KG1 (cell line): ENCODE measurements around the gene UBE2K.
"Not testable (repeated sequence)": the region's sequence is repeated elsewhere in the genome, so short reads cannot be mapped to it uniquely, and the experiment has no call there.

Experiments used
- DNase-seq: peaks from one replicate; lab custom pipeline; 2025; lab: John Stamatoyannopoulos, UW

UBE2K gene, protein sequence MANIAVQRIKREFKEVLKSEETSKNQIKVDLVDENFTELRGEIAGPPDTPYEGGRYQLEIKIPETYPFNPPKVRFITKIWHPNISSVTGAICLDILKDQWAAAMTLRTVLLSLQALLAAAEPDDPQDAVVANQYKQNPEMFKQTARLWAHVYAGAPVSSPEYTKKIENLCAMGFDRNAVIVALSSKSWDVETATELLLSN

DNA sequence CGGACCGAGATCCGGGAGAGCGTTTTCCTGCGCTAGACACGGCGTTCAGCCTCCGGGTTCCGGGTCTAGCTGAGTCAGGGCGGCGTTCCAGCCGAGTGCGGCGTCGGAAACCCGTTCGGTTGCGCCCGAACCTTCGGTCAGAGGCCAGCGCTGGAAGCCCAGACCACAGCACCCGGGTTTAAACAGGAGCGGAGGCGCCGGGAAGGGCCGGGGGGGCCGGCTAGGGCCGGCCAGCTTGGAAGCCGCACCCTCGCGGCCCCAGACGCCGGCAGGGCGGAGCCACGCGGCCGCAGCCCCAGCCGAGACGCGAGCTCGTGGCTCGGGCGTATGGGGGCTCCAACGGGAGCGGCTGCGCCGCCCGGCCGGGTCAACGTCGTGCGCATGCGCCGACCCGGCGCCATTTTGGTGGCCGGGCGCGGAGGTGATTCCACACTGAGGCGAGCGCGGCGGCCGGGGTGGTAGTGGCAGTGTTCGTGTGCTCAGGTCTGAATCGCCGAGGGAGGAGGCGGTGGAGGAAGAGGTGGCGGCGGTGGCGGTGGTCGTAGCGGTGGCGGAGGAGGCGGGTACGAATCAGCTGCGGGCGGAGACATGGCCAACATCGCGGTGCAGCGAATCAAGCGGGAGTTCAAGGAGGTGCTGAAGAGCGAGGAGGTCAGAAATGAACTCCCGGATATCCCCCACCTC is at the start of gene UBE2K:
UBE2K (plus strand) TSS at position 397 of the 684 bp plus-strand sequence; CDS start at position 589, 192 bp downstream.
- peak; percentile 83 for DNase-seq

DNA sequence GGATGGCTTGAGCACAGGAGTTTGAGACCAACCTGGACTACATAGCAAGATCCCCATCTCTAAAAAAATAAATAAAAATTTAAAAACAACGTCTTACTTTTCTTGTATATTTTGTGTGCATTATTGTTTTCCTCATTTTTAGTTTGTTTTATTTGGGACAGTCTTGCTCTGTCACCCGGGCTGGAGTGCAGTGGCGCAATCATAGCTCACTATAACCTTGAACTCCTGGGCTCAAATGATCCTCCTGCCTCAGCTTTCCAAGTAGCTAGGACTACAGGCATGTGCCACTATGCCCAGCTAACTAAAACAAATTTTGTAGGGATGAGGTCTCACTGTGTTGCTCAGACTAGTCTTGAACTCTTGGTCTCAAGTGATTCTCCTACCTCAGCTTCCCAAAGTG is 49.7 kb upstream of the UBE2K start:
- DNase-seq: no peak

DNA sequence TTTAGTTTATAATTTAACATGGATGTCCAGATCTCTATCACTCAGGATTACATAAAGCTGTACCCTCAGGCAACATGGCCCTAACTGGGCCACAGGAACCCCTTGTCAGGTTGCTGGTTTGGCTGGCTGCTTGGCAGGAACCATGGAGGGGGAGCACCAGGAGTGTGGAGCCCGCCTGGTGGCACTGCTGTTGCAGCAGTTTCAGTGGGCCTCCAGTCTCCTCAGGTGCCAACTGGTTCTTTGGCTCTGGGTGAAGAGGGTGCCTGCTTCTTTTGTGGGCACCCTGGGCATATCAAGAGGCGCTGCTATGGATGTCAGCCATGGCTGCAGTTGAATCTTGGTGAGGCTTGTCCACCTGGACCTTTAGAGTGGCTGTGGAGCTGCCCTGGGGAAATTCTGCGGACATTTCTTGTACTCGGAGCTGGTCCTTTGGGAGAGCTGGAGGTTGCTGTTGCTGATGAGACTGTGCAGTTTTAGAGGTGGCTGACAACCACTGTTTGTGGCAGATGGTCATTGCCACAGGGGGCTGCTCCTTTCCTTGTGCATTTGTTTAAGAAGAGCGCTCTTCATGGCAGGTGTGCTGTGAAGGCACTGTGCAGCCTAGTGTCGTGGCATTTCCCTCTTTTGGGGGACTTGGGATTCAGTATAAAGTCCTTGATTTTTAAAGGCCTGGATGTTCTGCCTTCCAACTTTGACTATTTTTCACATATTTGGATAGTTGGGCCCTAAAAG is 48.9 kb upstream of the UBE2K start:
- DNase-seq: no peak

DNA sequence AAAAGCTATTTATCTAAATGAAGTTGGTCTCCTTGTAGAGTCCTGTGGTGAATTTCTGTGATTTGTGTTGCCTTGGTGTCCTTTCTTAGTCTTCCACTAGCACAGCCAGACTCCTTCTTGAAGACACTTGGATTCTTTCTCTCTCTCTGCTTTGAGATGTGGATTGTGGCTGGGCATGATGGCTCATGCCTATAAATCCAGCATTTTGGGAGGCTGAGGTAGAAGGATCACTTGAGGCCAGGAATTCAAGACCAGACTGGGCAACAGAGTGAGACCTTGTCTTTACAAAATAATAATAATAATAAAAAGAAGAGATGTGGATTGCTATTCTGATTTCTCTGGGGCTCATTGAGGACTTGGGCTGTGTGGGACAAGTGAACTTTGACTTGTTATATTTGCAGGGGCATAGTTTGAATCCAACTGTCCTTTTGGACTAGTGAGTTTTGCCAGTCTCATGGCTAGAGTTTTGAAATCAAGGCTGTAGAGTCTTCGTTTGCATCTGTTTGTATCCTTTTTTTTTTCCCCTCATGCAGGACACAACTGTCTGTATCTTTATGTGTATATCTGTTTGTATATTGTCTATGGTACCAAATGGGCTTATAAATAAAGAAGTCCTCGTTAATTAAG is 48.2 kb upstream of the UBE2K start:
- no peak for DNase-seq

DNA sequence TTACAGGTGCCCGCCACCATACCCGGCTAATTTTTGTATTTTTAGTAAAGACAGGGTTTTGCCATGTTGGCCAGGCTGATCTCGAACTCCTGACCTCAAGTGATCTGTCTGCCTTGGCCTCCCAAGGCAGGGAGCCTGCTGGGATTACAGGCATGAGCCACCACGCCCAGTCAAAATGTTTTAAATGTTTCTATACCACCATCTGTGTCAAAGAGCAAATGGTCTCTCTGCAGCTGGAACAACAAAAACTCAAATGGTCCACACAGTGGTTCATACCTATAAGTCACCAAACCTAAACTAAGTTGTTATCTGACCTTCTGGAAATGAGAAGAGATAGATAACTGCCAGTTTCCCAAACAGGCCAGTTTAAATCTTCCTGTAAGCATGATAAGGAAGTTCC is 46.4 kb upstream of the UBE2K start:
- not testable (repeated sequence) for DNase-seq

DNA sequence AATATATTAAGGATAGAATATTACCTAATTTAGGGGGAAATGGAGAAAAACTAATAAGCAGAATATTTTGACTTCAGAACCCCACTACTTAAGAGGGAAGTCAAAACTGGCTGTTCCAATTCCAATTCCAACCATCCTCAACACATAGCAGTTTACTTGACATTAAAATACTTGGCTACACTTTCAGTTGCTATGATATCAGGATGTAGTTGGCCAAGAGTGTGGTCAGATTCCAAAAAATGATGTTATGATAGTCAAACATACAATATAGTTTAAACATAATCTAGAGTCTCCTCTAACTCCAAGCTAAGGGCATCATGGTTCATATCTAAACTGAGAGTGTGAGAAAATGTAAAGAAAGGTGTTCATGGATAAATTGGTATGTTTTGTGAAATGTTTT is 42.7 kb upstream of the UBE2K start:
- DNase-seq: no peak

DNA sequence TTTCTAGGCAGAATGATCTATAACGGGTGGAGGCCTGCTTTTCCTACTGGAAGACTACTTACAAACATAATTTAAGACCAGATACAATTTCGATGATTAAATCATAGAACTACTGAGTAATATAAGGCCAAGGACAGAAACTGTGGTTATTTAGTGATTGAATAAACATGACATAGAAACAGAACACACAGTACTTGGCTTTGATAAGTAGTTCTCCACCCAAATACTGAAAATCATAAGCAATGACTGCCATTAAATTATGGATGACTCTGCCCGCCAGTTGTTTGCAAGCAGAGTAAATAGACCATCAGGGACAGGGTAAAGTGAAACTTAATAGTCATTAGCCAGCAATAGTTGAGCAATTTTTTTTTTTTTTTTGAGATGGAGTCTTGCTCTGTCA is 42.1 kb upstream of the UBE2K start:
- no peak for DNase-seq

DNA sequence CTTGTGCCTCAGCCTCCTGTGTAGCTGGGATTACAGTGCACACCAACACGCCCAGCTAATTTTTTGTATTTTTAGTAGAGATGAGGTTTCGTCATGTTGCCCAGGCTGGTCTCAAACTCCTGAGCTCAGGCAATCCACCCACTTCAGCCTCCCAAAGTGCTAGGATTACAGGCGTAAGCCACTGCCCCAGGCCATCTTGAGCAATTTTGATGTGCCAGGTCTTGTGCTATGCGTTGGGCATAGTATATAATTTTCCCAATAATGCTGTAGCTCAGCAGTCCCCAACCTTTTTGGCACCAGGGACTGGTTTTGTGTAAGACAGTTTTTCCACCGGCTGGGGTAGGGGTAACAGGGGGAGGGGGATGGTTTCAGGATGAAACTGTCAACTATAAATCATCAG is 41.3 kb upstream of the UBE2K start:
- not testable (repeated sequence) for DNase-seq

DNA sequence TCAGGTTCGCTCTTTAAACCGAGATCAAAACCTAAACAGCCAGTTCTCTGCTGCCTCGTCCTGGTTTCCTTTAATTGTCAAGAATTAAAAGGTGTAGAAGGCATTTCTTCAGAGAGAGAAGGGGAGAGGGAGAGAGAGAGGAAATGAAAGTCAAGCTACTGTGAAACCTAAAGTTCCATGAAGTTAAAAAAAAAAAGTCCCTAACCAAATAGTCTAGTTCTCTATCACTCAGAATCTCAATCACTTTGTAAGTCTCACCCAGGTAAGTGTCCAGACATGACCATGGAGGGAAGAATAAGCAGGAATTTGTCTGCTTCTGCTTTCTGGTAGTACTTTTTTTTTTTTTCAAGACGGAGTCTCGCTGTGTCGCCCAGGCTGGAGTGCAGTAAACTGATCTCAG is 40.5 kb upstream of the UBE2K start:
- no peak for DNase-seq

DNA sequence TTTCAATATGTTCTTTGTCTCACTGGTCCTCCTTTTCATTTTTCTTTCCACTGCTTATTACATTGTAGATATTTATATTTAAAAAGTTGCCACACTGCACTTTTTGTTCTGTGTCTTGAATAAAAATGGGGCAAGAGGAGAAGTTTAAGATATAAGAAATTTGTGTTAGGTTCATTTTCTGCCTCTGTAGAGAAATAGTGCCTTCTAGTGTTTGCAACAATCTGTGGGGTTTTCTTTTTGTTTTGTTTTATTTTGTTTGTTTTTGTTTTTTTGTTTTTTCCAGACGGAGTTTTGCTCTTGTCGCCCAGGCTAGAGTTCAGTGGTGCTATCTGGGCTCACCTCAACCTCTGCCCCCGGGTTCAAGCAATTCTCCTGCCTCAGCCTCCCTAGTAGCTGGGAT is 39.2 kb upstream of the UBE2K start:
- DNase-seq: no peak

DNA sequence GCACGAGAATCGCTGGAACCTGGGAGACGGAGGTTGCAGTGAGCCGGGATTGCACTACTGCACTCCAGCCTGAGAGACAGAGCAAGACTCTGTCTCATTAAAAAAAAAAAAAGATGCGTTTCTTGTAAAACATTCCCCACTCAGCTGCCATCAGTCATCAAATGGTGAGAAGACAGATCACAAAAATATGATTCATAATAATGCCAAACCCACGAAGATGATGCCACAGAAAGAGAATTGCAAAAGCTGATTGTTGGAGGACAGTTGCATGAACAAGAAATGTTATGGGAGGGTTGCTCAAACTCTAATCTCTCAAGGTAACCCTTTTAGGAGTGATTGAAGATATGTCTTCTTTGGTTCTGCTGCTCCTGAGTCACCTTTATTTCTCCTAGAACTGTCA is 37.9 kb upstream of the UBE2K start:
- DNase-seq: no peak

DNA sequence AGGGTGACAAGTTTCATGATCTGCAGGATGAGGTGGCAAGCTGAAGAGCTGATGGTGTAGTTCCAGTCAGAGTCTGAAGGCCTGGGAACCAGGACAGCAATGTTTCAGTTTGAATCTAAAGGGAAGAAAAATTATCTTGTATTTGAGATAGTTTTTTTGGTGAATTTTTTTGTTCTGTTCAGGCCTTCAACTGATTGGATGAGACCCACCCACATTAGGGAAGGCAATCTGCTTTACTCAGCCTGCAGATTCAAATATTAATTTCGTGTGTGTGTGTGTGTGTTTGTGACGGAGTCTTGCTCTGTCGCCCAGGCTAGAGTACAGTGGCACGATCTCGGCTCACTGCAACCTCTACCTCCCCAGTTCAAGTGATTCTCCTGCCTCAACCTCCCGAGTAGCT is 37.2 kb upstream of the UBE2K start:
- no peak for DNase-seq

DNA sequence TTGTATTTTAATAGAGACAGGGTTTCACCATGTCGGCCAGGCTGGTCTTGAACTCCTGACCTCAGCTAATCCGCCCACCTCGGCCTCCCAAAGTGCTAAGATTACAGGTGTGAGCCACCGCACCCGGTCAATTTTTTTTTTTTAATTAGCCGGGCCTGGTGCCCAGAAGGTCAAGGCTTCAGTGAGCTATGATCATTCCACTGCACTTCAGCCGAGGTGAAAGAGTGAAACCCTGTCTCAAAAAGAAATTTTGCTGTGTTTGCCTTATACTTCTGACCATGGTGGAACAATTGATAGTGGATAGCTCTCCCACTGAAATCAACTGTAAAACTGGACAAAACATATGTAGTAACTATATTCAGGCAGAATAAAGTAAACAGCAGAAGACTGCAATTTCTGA is 35.3 kb upstream of the UBE2K start:
- DNase-seq: no peak

DNA sequence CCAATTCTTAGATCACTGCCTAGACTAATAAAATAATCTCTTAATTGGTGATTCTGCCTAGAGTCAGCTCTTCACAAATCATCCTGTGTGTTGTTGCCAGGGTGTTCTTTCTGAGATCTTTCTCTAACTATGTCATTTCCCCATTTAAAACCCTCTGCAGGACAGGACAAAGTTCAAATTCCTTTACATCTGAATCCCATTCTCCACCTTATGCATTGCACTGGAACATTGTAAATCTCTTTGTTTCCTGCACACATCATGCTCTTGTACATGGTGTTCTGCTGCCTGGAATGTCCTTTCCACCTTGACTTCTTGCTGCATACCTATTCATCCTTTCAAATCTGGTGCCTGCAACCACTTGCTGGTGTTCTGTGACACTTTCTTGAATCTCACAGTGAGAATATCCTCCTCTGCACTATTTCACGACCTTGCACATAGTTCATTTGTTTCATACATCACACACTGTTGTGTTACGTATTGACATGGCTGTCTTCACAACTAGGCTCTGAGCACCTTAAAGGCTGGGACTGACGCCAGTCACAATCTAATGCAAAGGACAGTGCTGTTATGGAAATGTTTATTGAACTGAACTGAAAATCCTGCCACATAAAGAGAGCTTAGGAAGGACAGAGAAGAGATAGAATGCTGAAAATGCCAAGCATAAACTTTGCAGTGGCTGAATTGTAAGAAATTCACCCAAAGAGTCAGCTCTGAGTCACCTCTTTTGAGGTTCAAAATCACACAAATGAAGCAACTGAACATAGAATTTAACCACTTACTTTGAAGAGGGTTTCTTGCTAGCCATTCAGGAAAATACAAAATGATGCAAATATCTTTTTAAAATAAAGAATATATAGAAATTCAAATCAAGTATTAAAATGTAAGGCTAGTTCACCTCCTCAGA is 32.9 kb upstream of the UBE2K start:
- no peak for DNase-seq

DNA sequence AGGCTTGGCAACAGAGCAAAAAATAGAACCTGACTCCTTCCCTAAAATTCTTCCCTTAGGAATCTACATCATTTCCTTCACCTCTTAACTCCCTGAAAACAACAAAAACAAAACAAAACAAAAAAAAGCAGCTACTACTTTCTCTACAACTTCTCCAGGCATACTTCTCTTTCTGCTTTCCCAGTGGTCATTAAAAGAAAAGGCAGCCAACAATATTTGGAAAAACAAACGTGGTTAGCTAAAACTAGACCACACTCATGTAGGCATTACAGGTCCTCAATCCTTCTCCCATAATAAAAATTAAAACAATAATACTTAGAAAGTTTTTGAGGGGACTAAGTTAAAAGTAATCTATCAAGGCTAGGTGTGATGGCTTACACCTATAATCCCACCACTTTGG is 30.2 kb upstream of the UBE2K start:
- DNase-seq: no peak

DNA sequence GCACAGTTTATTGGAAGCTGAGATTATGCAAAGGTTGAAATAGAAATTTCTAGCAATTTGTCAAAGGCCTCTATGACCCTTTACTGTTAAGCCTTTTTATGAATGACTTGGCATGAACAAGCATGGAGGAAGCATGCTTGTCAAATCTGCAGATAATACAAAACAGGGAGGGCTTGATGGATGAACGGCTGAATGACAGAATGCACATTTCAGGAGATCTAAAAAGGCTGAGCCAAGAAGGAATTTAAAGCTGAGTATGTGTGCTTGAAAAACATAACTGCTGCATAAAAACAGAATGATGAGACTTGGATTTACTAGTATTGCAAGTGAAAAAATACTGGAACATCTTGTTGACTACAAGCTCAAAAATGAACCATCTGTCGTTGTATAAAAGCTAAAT is 29.0 kb upstream of the UBE2K start:
- no peak for DNase-seq

DNA sequence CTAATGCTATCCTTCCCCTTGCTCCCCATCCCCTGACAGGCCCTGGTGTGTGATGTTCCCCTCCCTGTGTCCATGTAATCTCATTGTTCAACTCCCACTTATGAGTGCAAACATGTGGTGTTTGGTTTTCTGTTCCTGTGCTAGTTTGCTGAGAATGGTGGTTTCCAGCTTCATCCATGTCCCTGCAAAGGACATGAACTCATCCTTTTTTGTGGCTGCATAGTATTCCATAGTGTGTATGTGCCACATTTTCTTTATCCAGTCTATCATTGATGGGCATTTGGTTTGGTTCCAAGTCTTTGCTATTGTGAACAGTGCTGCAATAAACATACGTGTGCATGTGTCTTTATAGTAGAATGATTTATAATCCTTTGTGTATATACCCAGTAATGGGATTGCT is 27.6 kb upstream of the UBE2K start:
- DNase-seq: not testable (repeated sequence)

DNA sequence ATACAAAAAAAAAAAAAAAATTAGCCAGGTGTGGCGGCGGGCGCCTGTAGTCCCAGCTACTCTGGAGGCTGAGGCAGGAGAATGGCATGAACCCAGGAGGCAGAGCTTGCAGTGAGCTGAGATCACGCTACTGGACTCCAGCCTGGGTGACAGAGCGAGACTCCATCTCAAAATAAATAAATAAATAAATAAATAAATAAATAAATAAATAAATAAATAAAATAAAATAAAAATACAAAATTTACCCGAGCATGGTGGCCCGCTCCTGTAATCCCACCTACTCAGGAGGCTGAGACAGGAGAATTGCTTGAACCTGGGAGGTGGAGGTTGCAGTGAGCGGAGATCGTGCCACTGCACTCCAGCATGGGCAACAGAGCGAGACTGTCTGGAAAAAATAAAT is 22.3 kb upstream of the UBE2K start:
- DNase-seq: not testable (repeated sequence)

DNA sequence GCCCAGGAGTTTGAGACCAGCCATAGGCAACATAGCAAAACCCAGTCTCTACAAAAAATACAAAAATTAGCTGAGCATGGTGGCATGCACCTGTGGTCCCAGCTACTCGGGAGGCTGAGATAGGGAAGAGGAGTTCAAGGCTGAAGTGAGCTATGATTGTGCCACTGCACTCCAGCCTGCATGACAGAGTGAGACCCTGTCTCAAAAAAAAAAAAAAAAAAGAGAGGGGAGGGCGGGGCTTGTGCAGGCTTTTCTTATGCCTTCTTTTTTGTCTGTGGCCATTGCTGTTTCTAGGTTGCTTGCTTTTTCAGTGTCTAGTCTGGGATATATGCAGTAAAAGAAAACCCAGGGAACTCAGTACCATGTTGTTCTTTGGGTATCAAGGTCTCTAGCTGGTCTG is 16.9 kb upstream of the UBE2K start:
- not testable (repeated sequence) for DNase-seq

DNA sequence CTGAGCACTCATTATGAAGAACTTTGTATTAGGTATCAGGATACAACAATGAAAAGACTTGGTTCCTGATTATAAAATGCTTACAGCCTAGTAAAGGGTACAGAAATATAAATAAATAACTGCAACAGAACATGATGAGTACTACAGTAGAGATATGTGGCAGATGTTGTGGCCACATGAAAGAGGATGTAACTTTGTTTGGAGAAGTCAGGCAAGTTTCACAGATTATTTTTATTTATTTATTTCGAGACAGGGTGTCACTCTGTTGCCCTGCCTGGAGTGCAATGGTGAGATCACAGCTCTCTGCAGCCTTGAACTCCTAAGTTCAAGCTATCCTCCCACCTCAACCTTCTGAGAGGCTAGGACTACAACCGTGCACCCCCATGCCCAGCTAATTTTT is 15.8 kb upstream of the UBE2K start:
- no peak for DNase-seq

DNA sequence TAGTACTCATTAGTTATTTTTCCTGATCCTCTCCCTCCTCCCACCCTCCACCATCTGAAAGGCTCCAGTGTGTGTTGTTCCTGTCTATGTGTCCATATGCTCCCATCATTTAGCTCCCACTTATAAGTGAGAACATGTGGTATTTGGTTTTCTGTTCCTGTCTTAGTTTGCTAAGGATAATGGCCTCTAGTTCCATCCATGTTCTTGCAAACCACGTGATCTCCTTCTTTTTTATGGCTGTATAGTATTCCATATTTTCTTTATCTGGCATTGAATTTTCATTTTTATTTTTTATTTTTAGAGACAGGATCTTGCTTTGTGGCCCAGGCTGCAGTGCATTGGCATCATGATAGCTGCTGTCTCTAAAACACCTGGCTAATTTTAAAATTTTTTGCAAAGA is 11.9 kb upstream of the UBE2K start:
- no peak for DNase-seq

DNA sequence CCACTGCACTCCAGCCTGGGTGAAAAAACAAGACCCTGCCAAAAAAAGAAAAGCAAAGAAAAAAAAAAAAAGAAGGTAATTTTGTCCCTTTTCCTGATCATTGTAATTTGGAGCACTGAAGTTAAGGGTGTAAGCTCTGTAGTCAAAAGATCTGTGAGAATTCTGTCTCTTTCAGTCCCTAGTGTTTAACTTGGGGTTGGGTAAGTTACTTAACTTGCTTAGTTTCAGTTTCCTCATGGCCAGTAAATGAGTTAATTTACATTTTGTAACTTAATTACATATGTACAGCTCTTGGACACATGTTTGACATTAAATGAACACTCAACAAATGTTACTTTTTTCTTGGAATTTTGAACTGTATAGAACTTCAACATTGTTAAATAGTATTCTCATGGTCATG is 10.9 kb upstream of the UBE2K start:
- DNase-seq: no peak
